ENCODE data around the gene ARID5B. TPM values are rescaled to one million over a fixed set of nuclear protein-coding genes. Genes with fewer than 3 reads are reported as not detected.

Gene ARID5B
- total and polyA plus RNA-seq, 2 of the 4 experiments (the other 2 are of a cell fraction): 41.0 to 125 TPM

DNA sequence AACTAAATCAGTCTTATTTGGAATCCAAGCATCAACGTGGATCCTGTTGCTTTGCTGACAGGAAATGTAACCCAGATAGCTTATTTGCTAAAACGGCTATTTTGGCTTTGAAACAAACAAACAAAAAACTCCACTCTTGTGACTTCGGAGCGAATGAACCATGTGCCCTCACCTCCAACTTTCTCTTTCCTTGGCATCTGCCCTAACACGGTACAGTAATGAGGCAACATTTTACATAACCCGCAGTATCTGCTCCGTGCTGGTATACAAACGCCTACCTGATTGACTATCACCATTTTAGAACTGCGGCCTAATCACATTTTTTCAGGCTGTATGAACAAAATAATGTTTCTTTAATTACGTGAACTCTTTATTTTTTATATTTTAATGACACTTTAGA, 37.5 kb upstream of the ARID5B start:
- no peaks in the 10 kb centered on the region for H3K27me3 ChIP-seq (ENCODE audit: control insufficient read depth, insufficient read depth, low read length)
- POLR2A ChIA-PET (ENCODE audit: unreplicated experiment): no interaction called here
- ATAC-seq (ENCODE audit: low read depth) (no peak), DNase-seq (no peak)
- H2AK9ac ChIP-seq (replicated peaks; ENCODE audit: low read depth, low read length, poor library complexity): no peak overlapping the region
- H2BK20ac ChIP-seq (ENCODE audit: low read depth, low read length): no peak overlapping the region
- BruUV-seq (replicated peaks): no TSS peak
- no peak overlapping the region for H2BK5ac ChIP-seq (ENCODE audit: low read depth, low read length, poor library complexity, severe bottlenecking)
- H4K91ac ChIP-seq (ENCODE audit: insufficient read depth, low read depth, low read length): no peak overlapping the region
- H3K56ac ChIP-seq (ENCODE audit: extremely low read depth, insufficient read depth, low read length): no peak overlapping the region
- no peak overlapping the region for H3K23ac ChIP-seq (ENCODE audit: low read depth, low read length)
- H4K20me1 ChIP-seq (ENCODE audit: insufficient read depth, low read length): no peaks in the 10 kb centered on the region
- H2AK5ac ChIP-seq (ENCODE audit: low read depth, low read length): no peak overlapping the region
- H3K4ac ChIP-seq (ENCODE audit: low read depth, low read length): no peak overlapping the region
- peaks cover 2% of the 10 kb centered on the region; the same call in 1 of the 2 replicates for H3K4me1 ChIP-seq (ENCODE audit: control insufficient read depth, insufficient read depth, low read length)
- 100% methylated on average over 2 of the region's 10 CpGs; no CpG with 5 or more reads in 1 of the 2 experiments for WGBS, 2 experiments (ENCODE audit: extremely low coverage in 2 of 2, insufficient read length in 1 of 2)
- 0 out of 2 replicates have a peak overlapping the region, but pooled peaks have one; percentile 14 for H3K14ac ChIP-seq (replicated peaks; ENCODE audit: low read depth, low read length)
- H2AFZ ChIP-seq (replicated peaks; ENCODE audit: low read length, poor library complexity): no peak overlapping the region
- H3K4me3 ChIP-seq (ENCODE audit: insufficient read depth, low read depth, low read length): no peak overlapping the region
- no peak overlapping the region for H3K18ac ChIP-seq (ENCODE audit: low read depth, low read length)
- H3K9me1 ChIP-seq (ENCODE audit: insufficient read depth, low read length): no peaks in the 10 kb centered on the region
- intact Hi-C loops (cut with micrococcal nuclease): no loop called here
- H4K8ac ChIP-seq (ENCODE audit: low read depth in 2 of 2, low read length in 2 of 2): no peak overlapping the region
- H2BK15ac ChIP-seq (ENCODE audit: low read depth, low read length): no peak overlapping the region
- CTCF ChIA-PET: interaction anchor here (0.6 to 1.6 kb wide), 2 partner anchors 11 to 12 kb away, joined by 3 read pairs; no protein-coding TSS in a partner anchor
- no peaks in the 10 kb centered on the region for H3K79me1 ChIP-seq (ENCODE audit: low read depth in 1 of 2, low read length in 2 of 2)
- no peak overlapping the region for H3K27ac ChIP-seq (ENCODE audit: insufficient read depth, low read length)
- H2BK120ac ChIP-seq (ENCODE audit: low read depth, low read length): no peak overlapping the region
- H3K4me2 ChIP-seq (ENCODE audit: low read depth, low read length): no peak overlapping the region
- H3K9me3 ChIP-seq (ENCODE audit: control insufficient read depth, insufficient read depth, low read length): no peaks in the 10 kb centered on the region
- H3K9ac ChIP-seq (ENCODE audit: low read depth, low read length): no peak overlapping the region
- TF ChIP-seq FOS (IDR thresholded peaks at IDR 0.05; ENCODE audit: low read depth, low read length) (no peak), RFX5 (IDR thresholded peaks at IDR 0.05; ENCODE audit: low read depth, low read length) (no peak), BHLHE40 (IDR thresholded peaks at IDR 0.05; ENCODE audit: low read depth, low read length) (no peak), NFE2L2 (IDR thresholded peaks at IDR 0.05; ENCODE audit: low read depth, low read length) (no peak), POLR2A (IDR thresholded peaks at IDR 0.05; ENCODE audit: low read depth, low read length) (no peak), MAFK (IDR thresholded peaks at IDR 0.05; ENCODE audit: low read depth, low read length) (no peak), RAD21 (IDR thresholded peaks at IDR 0.05; ENCODE audit: low read length) (no peak), SMC3 (IDR thresholded peaks at IDR 0.05; ENCODE audit: low read depth, low read length) (no peak)
- dilution Hi-C loops (cut with HindIII; ENCODE audit: low sequenced_read_pairs, unreplicated experiment): no loop called here
- no peaks in the 10 kb centered on the region for H3K36me3 ChIP-seq (ENCODE audit: control insufficient read depth, insufficient read depth, low read length)
- H4K5ac ChIP-seq (ENCODE audit: low read depth, low read length): no peak overlapping the region
- in situ Hi-C loops (cut with MboI; ENCODE audit: low sequenced_read_pairs): no loop called here
